ENCODE results near the gene FBXL17. TPM values are rescaled to one million over a fixed set of nuclear protein-coding genes. Genes with fewer than 3 reads are reported as not detected.

The FBXL17 gene
- total and polyA plus RNA-seq, 9 of the 15 experiments (the other 6 are each of a cell fraction or from before 2014, with no cell fraction given): 0.32 to 5.4 (median 1.8) TPM

- TF ChIP-seq STAT6 (CRISPR knock-in tag; IDR thresholded peaks at IDR 0.05): no peak
- TF ChIP-seq ARID3A (IDR thresholded peaks at IDR 0.05; ENCODE audit: borderline replicate concordance, low read depth, low read length): no peak
- no peak for TF ChIP-seq ZNF165 (CRISPR knock-in tag; IDR thresholded peaks at IDR 0.05; ENCODE audit: borderline replicate concordance)
- TF ChIP-seq GTF2F1 (IDR thresholded peaks at IDR 0.05; ENCODE audit: low read depth, low read length): no peak
Observed at GRCh38 chr5:108339220-108339619, 42.7 kb downstream of the FBXL17 start (continued).

- 23% methylated on average over 2 of the region's 2 CpGs for WGBS (ENCODE audit: insufficient coverage, low coverage, missing lambda C conversion rate)
- no peaks in the 10 kb centered on the region for H3K4me1 ChIP-seq (replicated peaks in 1 of 2; ENCODE audit: control insufficient read depth in 2 of 2, insufficient read depth in 2 of 2, low read length in 2 of 2)
- intact Hi-C loops (cut with micrococcal nuclease) (no loop called here), in situ Hi-C loops (cut with MboI) (no loop called here)
- no peak for FAIRE-seq
- no peaks in the 10 kb centered on the region for H3K9me3 ChIP-seq (replicated peaks; ENCODE audit: control insufficient read depth, insufficient read depth, low read depth, low read length)
- ATAC-seq: no peak
- no peak for DNase-seq (ENCODE audit: extremely low read depth in 1 of 4, low spot score in 3 of 4)
- H3K36me3 ChIP-seq (ENCODE audit: control insufficient read depth, insufficient read depth, low read length): no peaks in the 10 kb centered on the region
- H3K79me2 ChIP-seq (ENCODE audit: control insufficient read depth, insufficient read depth, low read length): no peaks in the 10 kb centered on the region
- no TSS peak for BruUV-seq (replicated peaks)
- no peak overlapping the region for H2AFZ ChIP-seq (ENCODE audit: low read depth, low read length)
- ChIA-PET CTCF (ENCODE audit: low intra/inter-chr PET ratio) (no interaction called here), POLR2A (no interaction called here)
- H3K27me3 ChIP-seq (ENCODE audit: control insufficient read depth in 2 of 2, insufficient read depth in 2 of 2, low read length in 2 of 2): no peaks in the 10 kb centered on the region
- H4K20me1 ChIP-seq (replicated peaks; ENCODE audit: control insufficient read depth, insufficient read depth, low read length): no peaks in the 10 kb centered on the region
- H3K4me2 ChIP-seq (ENCODE audit: insufficient read depth, low read length): no peak overlapping the region
- H3K4me3 ChIP-seq: no peak overlapping the region
- H3K27ac ChIP-seq (ENCODE audit: extremely low read depth, low read depth, low read length): no peak overlapping the region
- no peaks in the 10 kb centered on the region for H3K9me1 ChIP-seq (ENCODE audit: control insufficient read depth, insufficient read depth, low read length)
- no peak overlapping the region for H3K9ac ChIP-seq (ENCODE audit: insufficient read depth in 1 of 2, low read depth in 2 of 2, low read length in 2 of 2)
- TF ChIP-seq NFE2L1 (tag; IDR thresholded peaks at IDR 0.05; ENCODE audit: borderline replicate concordance, low read depth) (no peak), HMG20B (CRISPR knock-in tag; IDR thresholded peaks at IDR 0.05) (no peak), JUND (IDR thresholded peaks at IDR 0.05; ENCODE audit: borderline replicate concordance, low read depth, low read length) (no peak), JUND (tag; IDR thresholded peaks at IDR 0.05; ENCODE audit: borderline replicate concordance, low read depth, low read length) (no peak), ARID1B (IDR thresholded peaks at IDR 0.05) (no peak), KDM2B (CRISPR knock-in tag; IDR thresholded peaks at IDR 0.05) (no peak), NR3C1 (CRISPR knock-in tag; IDR thresholded peaks at IDR 0.05) (no peak), ILF3 (IDR thresholded peaks at IDR 0.05; ENCODE audit: borderline replicate concordance) (no peak), ZNF668 (CRISPR knock-in tag; IDR thresholded peaks at IDR 0.05) (no peak), KDM1A (IDR thresholded peaks at IDR 0.05) (no peak), POU5F1 (IDR thresholded peaks at IDR 0.05; ENCODE audit: borderline replicate concordance, low read depth, low read length, partially characterized antibody) (no peak), NKRF (IDR thresholded peaks at IDR 0.05; ENCODE audit: borderline replicate concordance) (no peak), HDAC1 (IDR thresholded peaks at IDR 0.05) (no peak)
Observed at GRCh38 chr5:108334225-108334624, 47.7 kb downstream of the FBXL17 start.

All from K562 (cell line).